Measurements from ENCODE around the gene CDK8.
"Not testable (repeated sequence)": the region's sequence is repeated elsewhere in the genome, so short reads cannot be mapped to it uniquely, and the experiment has no call there.

Gene CDK8

GRCh38 chr13:26253787-26254582 is at the start of gene CDK8:
Gene CDK8 (plus strand): TSS chr13:26254129. CDS start chr13:26254642, 513 bp downstream.
- DNase-seq = peak; percentile 96

GRCh38 chr13:26208287-26208686 is 45.6 kb upstream of the CDK8 start:
- DNase-seq = no peak

GRCh38 chr13:26213345-26213744 is 40.6 kb upstream of the CDK8 start:
- no peak for DNase-seq

GRCh38 chr13:26213982-26214381 is 39.9 kb upstream of the CDK8 start:
- no peak for DNase-seq

GRCh38 chr13:26216042-26216441 is 37.9 kb upstream of the CDK8 start:
- DNase-seq = no peak

GRCh38 chr13:26219726-26220125 is 34.2 kb upstream of the CDK8 start:
- no peak for DNase-seq

- DNase-seq = no peak
Observed at GRCh38 chr13:26220575-26220974, 33.4 kb upstream of the CDK8 start.

- no peak for DNase-seq
Observed at GRCh38 chr13:26221399-26221720, 32.6 kb upstream of the CDK8 start.

GRCh38 chr13:26221721-26222519 is 32.0 kb upstream of the CDK8 start, which contains the start of gene RNF6:
Gene RNF6 (minus strand): TSS chr13:26222314. CDS start chr13:26219649, 2,665 bp downstream.
- peak; percentile 94 for DNase-seq

- no peak for DNase-seq
Observed at GRCh38 chr13:26222520-26223046, 31.3 kb upstream of the CDK8 start.

- DNase-seq = no peak
Observed at GRCh38 chr13:26225896-26226617, 27.9 kb upstream of the CDK8 start.

- no peak for DNase-seq
Observed at GRCh38 chr13:26227166-26227971, 26.6 kb upstream of the CDK8 start.

- DNase-seq = no peak
Observed at GRCh38 chr13:26228096-26228495, 25.8 kb upstream of the CDK8 start.

GRCh38 chr13:26229080-26229615 is 24.8 kb upstream of the CDK8 start:
- DNase-seq = no peak

GRCh38 chr13:26230703-26231102 is 23.2 kb upstream of the CDK8 start:
- no peak for DNase-seq

GRCh38 chr13:26236296-26236695 is 17.6 kb upstream of the CDK8 start:
- no peak for DNase-seq

- DNase-seq = no peak
Observed at GRCh38 chr13:26246154-26246553, 7.8 kb upstream of the CDK8 start.

GRCh38 chr13:26247011-26247410 is 6.9 kb upstream of the CDK8 start:
- no peak for DNase-seq

- DNase-seq = no peak
Observed at GRCh38 chr13:26247608-26248007, 6.3 kb upstream of the CDK8 start.

- DNase-seq = no peak
Observed at GRCh38 chr13:26249551-26249950, 4.4 kb upstream of the CDK8 start.

- not testable (repeated sequence) for DNase-seq
Observed at GRCh38 chr13:26252006-26252405, 1.9 kb upstream of the CDK8 start.

GRCh38 chr13:26253262-26253786 is 605 bp upstream of the CDK8 start:
- no peak for DNase-seq

Measured in activated effector memory CD4-positive, alpha-beta T cell treated with anti-CD3 and anti-CD28 coated beads, Interleukin-2, amount 50 U/mL, for 16 hours (primary cell).